ENCODE data around the gene BRME1.

- TF ChIP-seq, protein P1, sequence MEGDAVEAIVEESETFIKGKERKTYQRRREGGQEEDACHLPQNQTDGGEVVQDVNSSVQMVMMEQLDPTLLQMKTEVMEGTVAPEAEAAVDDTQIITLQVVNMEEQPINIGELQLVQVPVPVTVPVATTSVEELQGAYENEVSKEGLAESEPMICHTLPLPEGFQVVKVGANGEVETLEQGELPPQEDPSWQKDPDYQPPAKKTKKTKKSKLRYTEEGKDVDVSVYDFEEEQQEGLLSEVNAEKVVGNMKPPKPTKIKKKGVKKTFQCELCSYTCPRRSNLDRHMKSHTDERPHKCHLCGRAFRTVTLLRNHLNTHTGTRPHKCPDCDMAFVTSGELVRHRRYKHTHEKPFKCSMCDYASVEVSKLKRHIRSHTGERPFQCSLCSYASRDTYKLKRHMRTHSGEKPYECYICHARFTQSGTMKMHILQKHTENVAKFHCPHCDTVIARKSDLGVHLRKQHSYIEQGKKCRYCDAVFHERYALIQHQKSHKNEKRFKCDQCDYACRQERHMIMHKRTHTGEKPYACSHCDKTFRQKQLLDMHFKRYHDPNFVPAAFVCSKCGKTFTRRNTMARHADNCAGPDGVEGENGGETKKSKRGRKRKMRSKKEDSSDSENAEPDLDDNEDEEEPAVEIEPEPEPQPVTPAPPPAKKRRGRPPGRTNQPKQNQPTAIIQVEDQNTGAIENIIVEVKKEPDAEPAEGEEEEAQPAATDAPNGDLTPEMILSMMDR (IDR thresholded peaks at IDR 0.05; ENCODE audit: borderline replicate concordance, extremely low read depth, low read length, poor library complexity, severe bottlenecking) = no peak
- no peak for TF ChIP-seq EZH2 (IDR thresholded peaks at IDR 0.05; ENCODE audit: borderline replicate concordance, low read depth, low read length, severe bottlenecking)
Observed at GRCh38 chr19:13906521-13906904, 596 bp upstream of the BRME1 start.
